HT-29 (cell line): ENCODE results near the gene PSMD10. TPM values are rescaled to one million over a fixed set of nuclear protein-coding genes. Genes with fewer than 3 reads are reported as not detected.

Experiments used
- DNase-seq: peaks from one replicate; pipeline ENCODE4 v3.0.0-alpha.2; 2015; ENCODE audit warnings: low spot score
- total RNA-seq: library from RNA; depleted of rRNA; stranded (reverse); fragments of >200 nt; shearing (Covaris generic); gene quantifications from 2 replicates; pipeline ENCODE4 v1.2.3, GENCODE V29; 2014; rRNA removed

Gene PSMD10, protein sequence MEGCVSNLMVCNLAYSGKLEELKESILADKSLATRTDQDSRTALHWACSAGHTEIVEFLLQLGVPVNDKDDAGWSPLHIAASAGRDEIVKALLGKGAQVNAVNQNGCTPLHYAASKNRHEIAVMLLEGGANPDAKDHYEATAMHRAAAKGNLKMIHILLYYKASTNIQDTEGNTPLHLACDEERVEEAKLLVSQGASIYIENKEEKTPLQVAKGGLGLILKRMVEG
- 22.1 and 25.4 TPM in 2 replicates for total RNA-seq

DNA sequence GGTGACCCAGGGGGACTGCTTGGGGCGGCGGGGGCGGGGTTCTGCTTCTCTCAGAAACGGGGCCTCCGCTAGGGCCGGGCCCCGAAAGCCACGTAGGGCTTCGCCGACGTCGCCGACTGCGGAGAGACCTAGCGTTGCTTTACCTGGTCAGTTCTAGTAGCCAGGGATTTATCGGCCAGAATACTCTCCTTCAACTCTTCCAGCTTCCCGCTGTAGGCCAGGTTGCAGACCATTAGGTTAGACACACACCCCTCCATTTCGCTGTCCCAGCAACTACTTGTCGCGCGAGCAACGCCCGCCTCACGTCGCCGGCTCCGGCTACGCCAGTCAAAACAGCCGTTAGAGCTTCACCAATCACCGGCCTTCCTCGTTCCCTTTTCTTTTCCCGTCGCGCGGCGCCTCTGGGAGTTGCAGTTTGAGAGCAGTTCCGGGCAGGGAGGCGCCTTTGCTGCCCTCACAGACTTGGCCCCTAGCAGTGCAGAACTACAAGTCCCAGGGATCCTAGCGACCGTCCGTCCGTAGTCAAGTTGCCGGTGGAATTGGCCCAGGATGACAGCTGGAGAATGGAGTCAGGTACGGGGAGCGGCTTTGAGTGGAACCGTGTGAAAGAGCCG, at the start of gene PSMD10, which contains the start of gene ATG4A:
PSMD10 (minus strand) TSS at position 279 of the 614 bp plus-strand sequence; CDS start at position 257, 22 bp downstream.
ATG4A (plus strand) TSS at position 515 of the 614 bp plus-strand sequence; CDS start at position 564, 49 bp downstream.
- peak; percentile 96 for DNase-seq

DNA sequence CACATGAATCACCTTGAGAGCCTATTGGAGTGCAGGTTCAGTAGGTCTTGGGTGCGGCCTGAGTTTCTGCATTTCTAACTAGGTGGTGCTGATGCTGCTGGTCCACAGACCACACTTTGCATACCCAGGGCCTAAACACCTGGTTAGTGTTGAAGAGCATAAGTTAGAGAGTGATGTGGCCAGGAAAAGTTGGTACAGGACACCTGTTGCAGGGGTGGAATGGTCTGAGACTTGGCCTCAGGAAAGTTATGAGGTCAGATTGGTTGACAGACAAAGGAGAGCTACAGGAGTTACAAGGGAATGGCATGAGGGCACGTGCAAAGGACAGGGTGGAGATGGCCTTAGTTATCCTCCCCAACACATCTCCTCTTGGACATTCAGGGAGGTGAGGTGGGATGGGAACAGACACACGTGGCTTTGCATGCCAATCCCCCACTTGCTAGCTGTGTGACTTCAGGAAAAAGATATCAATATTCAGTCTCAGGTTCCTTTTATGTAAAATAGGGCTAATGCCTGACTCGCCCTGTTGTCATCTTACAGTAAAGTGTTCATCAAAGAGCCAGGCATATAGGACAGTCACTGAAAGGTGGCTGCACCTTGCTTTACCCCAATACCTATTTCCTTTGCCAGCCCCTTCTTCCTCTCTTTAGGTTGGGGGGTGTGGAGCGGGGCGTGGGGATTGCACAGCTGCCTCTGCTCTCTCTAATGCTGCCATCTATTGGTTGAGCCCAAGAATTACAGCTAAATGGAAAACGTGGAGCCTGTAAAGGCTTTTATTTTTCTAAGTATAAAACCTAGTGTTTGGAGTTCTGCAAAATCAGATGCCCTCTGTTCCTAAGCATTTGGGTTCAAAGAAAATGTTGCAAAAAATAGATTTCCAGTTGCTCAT, 47.7 kb upstream of the PSMD10 start:
- DNase-seq: no peak

DNA sequence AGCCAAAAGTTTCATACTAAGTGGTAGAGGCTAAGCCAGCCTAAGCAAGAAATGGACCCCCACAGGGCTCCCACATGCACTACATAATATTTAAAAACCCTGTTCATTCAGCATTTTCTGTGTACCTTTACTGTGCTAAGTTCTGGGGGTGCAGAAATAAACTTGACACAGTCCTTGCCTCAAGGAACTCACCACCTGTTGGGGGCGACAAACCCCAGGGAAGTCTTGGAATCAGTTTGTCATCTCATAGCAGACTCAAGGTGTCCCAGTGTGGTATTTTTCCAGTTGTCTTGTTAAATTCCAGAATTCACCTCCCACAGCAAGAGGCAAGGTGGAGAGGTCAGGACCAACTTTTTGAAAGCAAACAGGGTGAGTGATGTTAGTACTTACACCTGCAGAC, 43.4 kb upstream of the PSMD10 start:
- no peak for DNase-seq

DNA sequence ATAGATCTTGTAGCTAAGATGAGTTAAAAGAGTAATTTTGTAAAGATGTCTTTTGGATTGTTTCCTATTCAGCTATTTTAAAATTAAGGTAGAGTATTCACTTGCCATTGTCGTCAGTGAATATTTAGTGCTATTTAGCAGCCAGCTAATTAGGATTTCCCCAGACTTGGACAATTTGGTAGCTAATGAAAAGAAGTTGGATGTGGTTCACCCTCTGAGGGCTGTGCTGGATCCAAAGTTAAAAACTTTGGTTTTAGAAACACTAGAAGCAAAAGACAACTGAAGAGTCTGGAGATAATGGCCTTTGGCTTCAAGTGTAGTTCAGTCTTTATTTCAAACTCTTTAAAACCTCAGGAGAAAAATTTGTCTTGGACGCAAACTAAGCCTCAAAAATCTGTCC, 41.5 kb upstream of the PSMD10 start:
- no peak for DNase-seq

DNA sequence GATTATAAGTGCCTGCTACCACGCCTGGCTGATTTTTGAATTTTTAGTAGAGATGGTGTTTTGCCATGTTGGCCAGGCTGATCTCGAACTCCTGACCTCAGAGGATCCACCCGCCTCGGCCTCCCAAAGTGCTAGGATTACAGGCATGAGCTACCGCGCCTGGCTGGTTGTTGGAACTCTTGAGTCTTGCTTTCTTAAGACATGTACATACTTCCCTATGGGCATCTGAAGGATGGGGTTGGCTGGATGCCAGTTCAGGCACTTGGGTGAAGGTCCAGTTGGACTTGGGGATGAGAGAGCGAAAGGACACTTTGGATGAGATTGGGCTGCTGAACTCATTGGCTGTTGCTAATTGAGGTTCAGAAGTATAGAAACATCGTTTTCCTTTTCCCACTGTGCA, 40.7 kb upstream of the PSMD10 start:
- no peak for DNase-seq

DNA sequence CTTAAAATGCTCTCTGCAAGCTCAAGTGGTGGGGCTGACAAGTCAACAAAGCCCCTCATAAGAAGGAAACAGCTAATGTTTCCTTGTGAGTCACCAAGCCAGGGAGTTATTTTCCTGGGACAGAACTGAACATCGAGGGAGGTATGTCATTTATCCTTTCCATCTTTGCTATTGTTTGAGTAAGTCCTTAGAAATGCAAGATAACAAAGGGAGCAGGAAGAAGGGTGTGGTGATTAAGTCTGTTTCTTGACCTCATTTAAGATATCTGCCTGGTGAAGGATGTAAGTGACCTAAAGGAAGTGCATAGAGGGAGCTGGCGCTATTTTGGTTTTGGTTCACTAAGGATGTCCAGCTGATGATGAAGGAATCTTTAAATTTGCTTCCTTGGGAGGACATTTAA, 40.1 kb upstream of the PSMD10 start:
- no peak for DNase-seq

DNA sequence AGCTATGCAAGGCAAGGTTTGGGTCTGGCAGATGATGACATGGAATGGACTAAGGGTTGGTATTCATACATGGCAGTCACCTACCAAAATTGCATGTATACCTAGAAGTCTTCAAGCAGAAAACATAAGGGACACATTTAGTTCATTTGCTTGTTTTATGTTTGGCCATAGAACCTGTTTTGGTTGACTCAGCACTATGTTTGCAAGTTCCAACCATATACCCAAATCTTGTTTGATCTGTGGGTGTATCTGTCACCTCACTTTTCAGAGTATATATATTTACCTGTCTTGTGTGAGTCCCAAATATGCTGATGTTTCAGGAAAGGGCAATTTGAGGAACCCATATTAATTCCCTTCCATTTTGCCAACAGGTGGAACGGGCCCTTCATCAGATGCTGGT, 39.5 kb upstream of the PSMD10 start:
- no peak for DNase-seq

DNA sequence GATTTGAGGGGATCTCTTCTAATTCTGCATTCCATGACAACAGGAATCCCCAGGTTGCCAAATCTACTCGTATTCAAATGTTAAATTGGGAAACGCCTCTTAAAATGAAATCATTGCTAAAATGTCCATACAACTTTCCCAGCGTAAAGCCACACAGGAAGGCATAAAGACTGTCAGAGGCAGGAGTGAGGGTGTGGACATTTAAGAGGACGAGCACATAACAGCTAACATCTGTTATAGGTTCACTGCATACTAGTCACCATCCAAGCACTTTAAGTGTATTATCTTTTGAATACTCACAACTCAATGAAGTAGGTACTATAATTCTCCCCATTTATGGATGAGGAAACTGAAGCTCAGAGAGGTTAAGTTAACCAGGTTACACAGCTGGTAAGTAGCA, 35.8 kb upstream of the PSMD10 start:
- DNase-seq: no peak

DNA sequence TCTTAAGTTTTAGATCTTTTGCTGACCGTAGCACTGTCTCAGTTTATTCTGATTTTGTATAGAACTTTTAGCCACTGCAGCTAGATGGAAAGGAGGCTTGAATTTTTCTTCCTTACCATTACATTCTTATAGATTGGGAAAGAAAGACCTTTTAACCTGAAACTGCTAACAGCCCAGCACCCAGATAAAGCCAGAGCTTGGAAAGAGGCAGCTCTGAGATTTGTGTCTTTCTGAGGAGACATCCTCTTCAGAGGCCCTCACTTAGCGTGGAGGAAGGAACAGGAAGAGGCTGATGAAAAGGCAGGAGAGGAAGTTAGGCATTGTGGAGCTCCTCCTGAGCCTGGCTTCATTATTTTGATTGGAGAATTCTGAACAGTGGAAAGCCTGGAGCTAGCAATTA, 35.3 kb upstream of the PSMD10 start:
- no peak for DNase-seq

DNA sequence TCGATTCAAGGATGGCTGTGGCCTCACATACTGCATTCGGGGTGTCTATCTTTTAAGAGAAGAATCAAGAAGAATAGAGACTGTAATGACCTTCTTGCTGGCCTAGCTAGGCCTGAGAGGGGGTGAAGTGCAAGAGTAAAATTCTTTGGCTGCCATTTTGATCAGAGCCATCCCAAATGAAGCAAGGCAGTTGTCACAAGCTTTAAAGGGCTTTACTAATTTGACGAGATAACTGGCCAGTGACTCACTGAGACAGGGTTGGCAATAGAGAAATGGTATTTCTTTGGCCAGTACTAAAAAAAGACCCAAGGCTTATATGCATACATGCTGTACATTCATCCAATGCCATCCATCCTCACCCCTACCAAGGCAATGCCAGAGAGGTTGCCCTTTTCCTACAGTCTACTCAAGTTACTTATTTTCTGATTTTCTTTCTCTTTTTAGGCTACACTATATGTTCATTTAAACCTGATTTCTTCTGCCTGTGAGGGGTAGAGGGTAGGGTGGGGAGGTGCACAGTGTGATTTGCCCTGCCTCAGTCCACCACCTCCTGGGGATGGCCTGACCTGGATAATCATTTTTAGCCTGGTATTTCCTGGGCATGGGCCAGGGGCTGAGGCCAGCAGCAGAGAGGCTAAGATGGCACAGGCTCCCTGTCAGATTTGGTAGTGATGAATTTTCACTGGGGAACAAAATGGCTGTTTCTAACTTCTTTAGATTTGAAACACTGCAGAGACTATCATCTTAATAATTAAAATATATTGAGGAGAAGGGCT, 32.4 kb upstream of the PSMD10 start:
- no peak for DNase-seq

DNA sequence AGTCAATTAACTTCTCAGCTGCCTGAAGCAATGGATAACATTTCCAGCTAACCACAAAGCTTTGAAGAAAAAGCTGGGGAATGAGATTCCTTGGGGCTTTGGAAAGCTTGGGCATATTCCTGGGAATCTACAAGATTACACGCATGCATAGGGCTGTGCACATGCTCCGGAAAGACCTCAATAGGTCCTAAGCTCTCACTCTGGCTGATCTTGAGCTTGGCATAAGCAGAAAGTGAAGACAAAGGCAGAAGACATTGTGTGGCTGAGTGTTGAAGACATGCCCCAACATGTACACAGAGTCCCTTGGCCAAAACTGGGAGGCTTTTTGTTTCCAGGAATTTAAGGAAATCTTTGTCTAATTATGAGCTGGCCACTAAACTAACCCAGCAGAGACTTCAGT, 31.4 kb upstream of the PSMD10 start:
- no peak for DNase-seq

DNA sequence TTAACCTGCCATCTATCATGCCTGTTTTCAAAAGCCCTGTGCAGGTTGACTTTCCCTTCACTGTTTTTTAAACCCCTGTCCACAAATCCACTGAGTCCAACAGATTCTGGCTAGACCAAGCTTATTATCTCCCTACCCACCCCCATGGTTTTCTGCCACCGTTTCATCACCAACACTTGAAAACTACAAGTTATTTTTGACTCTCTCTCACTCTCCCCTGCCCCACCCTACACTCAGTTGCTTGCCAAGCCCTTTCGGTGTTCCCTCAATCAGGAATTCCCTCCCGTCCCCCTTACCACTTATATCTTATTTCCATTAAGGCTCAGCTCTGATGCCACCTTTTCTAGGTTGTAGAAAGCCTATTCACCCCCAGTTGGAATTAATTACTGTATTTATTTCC, 29.9 kb upstream of the PSMD10 start:
- DNase-seq: no peak

DNA sequence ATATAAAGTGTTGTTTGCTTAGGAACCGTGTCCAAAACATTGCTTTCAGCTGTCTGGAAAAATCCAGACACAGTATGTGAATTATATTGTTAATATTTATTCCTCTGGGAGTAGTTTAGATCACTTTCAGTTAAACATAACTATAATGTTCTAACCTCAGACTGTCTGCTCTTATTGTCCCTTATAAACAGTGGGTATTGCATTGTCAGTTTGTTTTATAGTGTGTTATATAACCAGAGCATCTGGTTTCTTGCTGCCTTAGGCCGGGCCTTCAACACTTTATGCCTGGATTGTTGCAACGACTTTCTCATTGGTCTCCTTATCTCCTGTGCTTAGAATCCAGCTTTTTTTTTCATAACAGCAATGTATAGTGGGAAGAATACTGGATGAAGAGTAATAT, 26.6 kb upstream of the PSMD10 start:
- DNase-seq: no peak

DNA sequence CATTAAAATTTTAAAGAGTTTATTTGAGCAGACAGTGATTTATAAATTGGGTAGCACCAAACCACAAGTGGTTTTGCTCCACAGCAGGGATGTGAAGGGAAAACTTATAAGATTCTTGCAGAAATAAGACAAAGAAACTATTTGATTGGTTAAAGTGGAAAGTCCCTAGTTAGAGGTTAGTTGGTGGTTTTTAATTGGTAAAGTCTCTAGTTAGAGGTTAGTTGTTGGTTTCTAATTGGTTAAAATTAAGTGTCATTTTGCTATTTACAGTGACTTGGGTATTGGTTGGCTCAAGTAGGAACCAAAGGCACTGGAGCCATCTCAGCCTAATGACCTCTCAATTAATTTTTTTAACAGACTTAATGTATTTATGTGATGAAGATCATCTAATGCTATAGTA, 23.2 kb upstream of the PSMD10 start:
- DNase-seq: no peak

DNA sequence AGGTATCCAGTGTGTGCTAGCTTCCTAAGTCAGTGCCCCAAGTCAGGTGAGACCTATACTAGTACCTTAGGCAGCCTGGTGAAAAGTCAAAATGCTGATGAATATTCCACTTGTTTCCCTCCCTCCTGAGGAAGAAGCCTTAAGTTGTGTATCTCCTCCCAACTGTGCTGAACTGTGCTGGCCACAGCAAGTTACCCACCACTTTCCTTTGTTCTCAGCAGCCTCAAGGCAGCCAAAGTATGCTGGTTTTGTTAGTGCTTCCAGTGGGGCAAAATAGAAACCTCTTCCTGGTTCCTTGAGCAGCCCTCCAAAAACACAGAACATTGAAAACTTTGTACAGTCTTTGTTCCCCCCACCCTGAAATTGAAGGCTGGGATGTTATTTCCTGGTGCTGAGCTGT, 14.1 kb upstream of the PSMD10 start:
- no peak for DNase-seq

DNA sequence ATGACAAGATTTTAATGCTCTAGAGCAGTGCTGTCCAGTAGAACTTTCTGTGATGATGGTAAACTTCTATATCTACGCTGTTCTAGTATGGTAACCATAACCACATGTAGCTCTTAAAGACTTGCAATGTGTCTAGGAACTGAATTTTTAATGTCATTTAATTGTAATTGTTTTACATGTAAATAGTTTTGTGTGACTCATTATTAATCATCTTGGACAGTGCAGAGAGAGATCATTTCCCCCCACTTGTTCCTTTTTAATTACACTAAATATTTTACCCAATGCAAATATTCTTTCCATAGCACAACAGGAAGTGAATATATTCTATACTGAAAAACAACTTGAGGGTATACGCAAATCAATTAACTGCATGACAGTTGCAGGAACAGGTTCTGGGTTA, 6.0 kb upstream of the PSMD10 start:
- DNase-seq: no peak

DNA sequence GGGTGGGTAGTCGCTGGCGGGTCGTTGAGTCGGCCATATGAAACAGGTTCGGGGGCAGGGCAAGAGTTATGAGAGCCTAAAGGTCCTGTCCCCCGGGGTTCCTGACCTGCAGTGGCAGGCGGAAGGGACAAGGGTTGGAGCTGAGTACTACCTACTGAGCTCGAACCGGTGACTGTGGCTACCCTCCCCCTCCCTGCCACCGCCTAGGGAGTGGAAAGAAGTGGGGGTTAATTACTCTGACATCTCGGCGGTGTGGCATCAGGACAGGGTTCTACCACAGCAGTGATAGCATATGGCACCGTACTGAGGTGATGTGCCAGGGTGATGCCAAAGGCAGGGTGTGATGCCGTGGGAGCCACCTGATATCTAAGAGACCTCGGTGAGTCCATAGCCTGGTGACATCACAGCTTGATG, 543 bp upstream of the PSMD10 start:
- no peak for DNase-seq

DNA sequence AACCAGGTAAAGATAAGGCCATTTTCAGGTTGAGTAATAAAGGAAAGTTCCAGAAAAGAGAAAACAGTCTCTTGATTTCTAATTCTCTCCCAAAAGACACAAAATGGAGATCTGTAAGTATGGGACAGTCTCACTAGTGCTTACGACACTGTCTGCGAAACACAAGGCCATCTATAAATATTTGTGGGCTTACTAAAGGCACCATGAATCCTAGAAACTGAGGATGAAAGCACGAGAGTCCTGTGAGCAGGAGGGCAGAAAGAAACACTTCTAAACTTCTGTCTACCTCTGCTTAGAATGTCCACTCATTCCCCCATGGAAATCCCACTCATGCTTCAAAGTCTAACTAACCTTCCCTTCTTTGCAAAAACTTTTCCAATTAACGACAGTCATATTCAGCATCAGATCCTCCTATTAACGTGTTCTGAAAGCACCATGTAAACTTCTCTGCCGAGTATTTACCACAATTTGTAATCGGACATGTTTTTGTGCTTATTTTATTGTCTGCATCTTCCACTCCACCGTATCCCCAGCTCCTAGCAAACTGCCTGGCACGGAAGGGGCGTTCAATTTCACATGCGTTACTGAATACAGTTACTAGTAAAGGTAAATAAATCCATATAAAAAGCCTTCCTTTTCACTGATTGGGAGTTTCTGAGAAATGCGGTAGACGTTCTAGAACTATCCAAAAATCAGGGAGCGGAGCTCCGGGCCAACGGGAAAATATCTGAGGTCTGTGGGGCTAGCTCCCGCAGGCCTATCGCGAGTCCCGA, 665 bp downstream of the PSMD10 start:
- DNase-seq: peak; percentile 39

DNA sequence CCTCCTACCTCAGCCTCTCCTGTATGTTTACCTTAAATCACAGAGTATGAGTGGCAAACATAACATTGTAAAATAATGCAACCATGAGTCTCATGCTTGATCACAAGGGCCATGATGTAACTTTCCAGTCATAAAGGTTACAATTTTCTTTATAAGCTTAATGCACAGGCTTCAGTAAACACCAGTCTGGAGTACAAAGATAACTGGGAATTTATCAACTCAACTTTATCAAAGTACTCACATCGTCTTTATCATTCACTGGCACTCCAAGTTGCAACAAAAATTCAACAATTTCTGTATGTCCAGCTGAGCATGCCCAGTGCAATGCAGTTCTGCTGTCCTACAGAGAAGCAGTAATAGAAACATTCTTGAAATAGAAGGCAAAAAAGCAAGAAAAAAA, 2.8 kb downstream of the PSMD10 start:
- no peak for DNase-seq

DNA sequence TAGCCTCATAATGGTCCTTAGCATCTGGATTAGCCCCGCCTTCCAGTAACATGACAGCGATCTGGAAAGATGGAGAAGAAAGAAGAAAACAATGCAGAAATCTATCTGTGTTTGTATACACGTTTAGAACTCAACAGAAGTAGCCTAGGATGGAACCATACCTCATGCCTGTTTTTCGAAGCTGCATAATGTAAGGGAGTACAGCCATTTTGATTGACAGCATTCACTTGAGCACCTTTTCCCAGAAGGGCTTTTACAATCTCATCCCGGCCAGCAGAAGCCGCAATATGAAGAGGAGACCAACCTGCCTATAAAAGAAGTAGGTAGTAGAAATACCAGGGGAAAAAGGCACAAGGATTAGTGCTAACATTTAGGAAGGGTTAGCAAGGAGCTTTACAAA, 3.5 kb downstream of the PSMD10 start:
- DNase-seq: no peak

DNA sequence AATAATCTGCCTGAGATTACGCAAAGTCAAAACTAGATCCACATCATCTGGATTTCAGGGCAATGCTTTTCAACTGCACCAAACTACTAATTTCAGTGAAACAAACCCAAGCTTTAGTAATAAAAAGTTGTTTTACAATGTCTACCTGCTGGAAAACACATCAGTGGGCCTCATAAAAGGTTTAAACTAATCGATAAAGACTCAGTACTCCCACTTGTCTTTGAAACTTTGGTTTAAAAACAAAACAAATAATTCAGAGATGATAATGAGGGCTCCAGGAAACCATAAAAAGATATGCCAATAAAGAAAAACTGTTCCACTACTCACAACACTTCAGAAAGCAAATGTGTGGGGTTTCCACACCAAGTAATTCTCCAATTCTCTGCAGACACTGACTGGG, 10.2 kb downstream of the PSMD10 start:
- no peak for DNase-seq
